ENCODE results near the gene LMAN2.

The LMAN2 gene

DNA sequence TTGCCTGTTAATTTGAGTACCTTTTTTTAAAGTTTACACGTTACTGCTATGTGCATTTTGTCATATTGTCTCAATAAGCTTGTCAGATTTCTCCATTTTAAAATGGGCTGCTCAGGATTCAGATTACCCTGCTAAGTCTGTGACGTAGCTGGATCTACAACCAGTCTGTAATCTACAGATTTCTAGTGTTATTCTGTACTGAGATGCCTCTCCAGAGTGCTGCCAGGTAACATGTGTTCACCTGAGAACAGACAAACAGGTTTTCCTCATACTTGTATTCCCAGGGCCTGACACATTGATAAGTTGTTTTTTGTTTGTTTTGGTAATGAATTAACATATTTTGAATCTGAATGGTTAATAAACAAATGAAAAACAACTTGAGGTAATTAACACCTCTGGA is 63.3 kb downstream of the LMAN2 start:
- no peak for DNase-seq
